ENCODE results near the gene MIB1.

DNA sequence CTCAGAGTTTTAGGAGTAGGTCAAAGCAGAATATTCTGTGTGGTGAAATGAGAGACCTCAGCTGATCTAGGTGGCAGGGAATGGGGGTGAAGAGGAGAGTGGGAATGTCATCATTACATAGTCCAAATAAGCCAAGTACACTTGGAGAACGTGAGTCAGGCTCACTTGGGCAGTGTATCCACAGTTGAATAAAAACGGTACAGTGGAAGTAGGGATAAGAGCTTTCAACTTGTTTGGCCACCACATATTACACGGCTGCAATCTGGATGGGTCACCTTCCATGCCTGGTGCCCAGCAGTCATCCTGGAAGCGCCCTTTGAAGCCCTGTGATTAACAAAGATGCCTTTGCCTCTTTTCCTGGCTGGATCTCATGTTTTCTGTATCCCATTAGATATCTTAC lies 28.6 kb downstream of the MIB1 start:
- TF ChIP-seq NRF1 (IDR thresholded peaks at IDR 0.05; ENCODE audit: low read depth, low read length) (no peak), EP300 (IDR thresholded peaks at IDR 0.05; ENCODE audit: borderline replicate concordance in 1 of 2, low read depth in 1 of 2, low read length in 1 of 2) (no peak), CTCF (IDR thresholded peaks at IDR 0.05) (no peak), GABPA (IDR thresholded peaks at IDR 0.05; ENCODE audit: low read depth) (no peak)
